OCI-LY1 (cell line): Measurements from ENCODE around the gene ORM2.
"Not testable (repeated sequence)": the region's sequence is repeated elsewhere in the genome, so short reads cannot be mapped to it uniquely, and the experiment has no call there.

Source experiments
- H2AFZ ChIP-seq: fragments of 200-600 bp; sonication (generic), shearing (Covaris generic); 2 replicates; pipeline ENCODE4 v1.6.0; 2014; ENCODE audit warnings: antibody characterized with exemption, mild to moderate bottlenecking, low read length
- H3F3A ChIP-seq: fragments of 200-600 bp; sonication (generic), shearing (Covaris generic); 2 replicates; pipeline ENCODE4 v1.6.0; 2014; ENCODE audit warnings: mild to moderate bottlenecking, antibody characterized with exemption, low read length, moderate library complexity; ENCODE audit not compliant: insufficient read depth
- H3K27ac ChIP-seq: fragments of 200-600 bp; sonication (generic); 2 replicates; pipeline ENCODE4 v1.5.1; 2014; ENCODE audit warnings: low read length, mixed run types, mild to moderate bottlenecking, low read depth; ENCODE audit not compliant: poor library complexity, severe bottlenecking
- H3K27me3 ChIP-seq: fragments of 200-600 bp; sonication (generic); 2 replicates; pipeline ENCODE4 v1.6.0; 2014; ENCODE audit warnings: antibody characterized with exemption, mild to moderate bottlenecking, low read length, moderate library complexity; ENCODE audit not compliant: insufficient read depth
- H3K36me3 ChIP-seq: fragments of 200-600 bp; sonication (generic); 2 replicates; pipeline ENCODE4 v1.6.1; 2014; ENCODE audit warnings: mild to moderate bottlenecking, antibody characterized with exemption, low read length, moderate library complexity, mixed read lengths; ENCODE audit not compliant: insufficient read depth
- H3K4me1 ChIP-seq: fragments of 200-600 bp; sonication (generic); 2 replicates; pipeline ENCODE4 v1.5.1; 2014; ENCODE audit warnings: mild to moderate bottlenecking, low read length, moderate library complexity; ENCODE audit not compliant: insufficient read depth, severe bottlenecking
- H3K4me2 ChIP-seq: fragments of 200-600 bp; sonication (generic), shearing (Covaris generic); 2 replicates; pipeline ENCODE4 v1.6.1; 2014; ENCODE audit warnings: low read length
- H3K4me3 ChIP-seq: fragments of 200-600 bp; sonication (generic); 2 replicates; pipeline ENCODE4 v1.5.1; 2014; ENCODE audit warnings: low read length, low read depth, mild to moderate bottlenecking, mixed read lengths; ENCODE audit not compliant: poor library complexity, severe bottlenecking
- H3K79me2 ChIP-seq: fragments of 200-600 bp; shearing (Covaris generic); 2 replicates; pipeline ENCODE4 v1.6.1; 2016; ENCODE audit warnings: mixed run types, low read length, mixed read lengths; ENCODE audit not compliant: insufficient read depth
- H3K9ac ChIP-seq: fragments of 200-600 bp; sonication (generic), shearing (Covaris generic); 2 replicates; pipeline ENCODE4 v1.6.1; 2014; ENCODE audit warnings: mild to moderate bottlenecking, low read length, mixed read lengths
- H3K9me2 ChIP-seq: fragments of 200-600 bp; sonication (generic), shearing (Covaris generic); 2 replicates; pipeline ENCODE4 v1.6.1; 2014; ENCODE audit warnings: low read depth, mild to moderate bottlenecking, low read length, mixed read lengths
- H3K9me3 ChIP-seq: fragments of 200-600 bp; shearing (Covaris generic); 2 replicates; pipeline ENCODE4 v1.6.1; 2014; ENCODE audit warnings: low read length, mixed read lengths
- H4K20me1 ChIP-seq: fragments of 200-600 bp; sonication (generic), shearing (Covaris generic); 2 replicates; pipeline ENCODE4 v1.6.0; 2016; ENCODE audit warnings: mild to moderate bottlenecking, low read length; ENCODE audit not compliant: insufficient read depth
- CTCF ChIP-seq: fragments of 200-600 bp; sonication (generic), shearing (Covaris generic); IDR thresholded peaks from 2 replicates; pipeline ENCODE4 v1.5.1; 2017; ENCODE audit warnings: mild to moderate bottlenecking, antibody characterized with exemption, low read length, moderate library complexity, mixed read lengths
- EZH2 ChIP-seq: fragments of 200-600 bp; sonication (generic), shearing (Covaris generic); IDR thresholded peaks from 2 replicates; pipeline ENCODE4 v1.8.0; 2017; ENCODE audit warnings: borderline replicate concordance, mixed run types, mild to moderate bottlenecking, antibody characterized with exemption, low read length, moderate library complexity, mixed read lengths

The ORM2 gene

GRCh38 chr9:114330636-114331035 lies 967 bp downstream of the ORM2 start:
- Histone ChIP-seq H3K36me3 (peaks cover 15% of the 10 kb centered on the region), H3K9me2 (no peaks in the 10 kb centered on the region), H3K27ac (no peak overlapping the region), H2AFZ (no peak overlapping the region), H4K20me1 (no peaks in the 10 kb centered on the region), H3F3A (no peaks in the 10 kb centered on the region), H3K9me3 (0 out of 2 replicates have a peak, but pooled peaks cover 3% of the 10 kb centered on the region), H3K27me3 (no peaks in the 10 kb centered on the region; the same call in 1 of the 2 replicates), H3K4me3 (no peak overlapping the region), H3K9ac (no peak overlapping the region), H3K4me1 (no peaks in the 10 kb centered on the region), H3K4me2 (no peak overlapping the region), H3K79me2 (no peaks in the 10 kb centered on the region)
- TF ChIP-seq EZH2 (no peak), CTCF (no peak)

GRCh38 chr9:114331229-114332195 lies 1.8 kb downstream of the ORM2 start:
- not testable (repeated sequence) for H4K20me1 ChIP-seq, H3K9me3 ChIP-seq, H3K4me3 ChIP-seq, H3K27ac ChIP-seq, H3K79me2 ChIP-seq, H3K9ac ChIP-seq, H3K27me3 ChIP-seq, H2AFZ ChIP-seq, H3F3A ChIP-seq, H3K4me1 ChIP-seq, H3K4me2 ChIP-seq, H3K9me2 ChIP-seq
- H3K36me3 ChIP-seq: peaks cover 24% of the 10 kb centered on the region

GRCh38 chr9:114332474-114333040 lies 2.9 kb downstream of the ORM2 start:
- H3K9me3 ChIP-seq, H3K9me2 ChIP-seq, H3K4me1 ChIP-seq, H3K27ac ChIP-seq, H3K4me2 ChIP-seq, H4K20me1 ChIP-seq, H3F3A ChIP-seq, H3K27me3 ChIP-seq, H3K79me2 ChIP-seq, H2AFZ ChIP-seq, H3K9ac ChIP-seq, H3K4me3 ChIP-seq: not testable (repeated sequence)
- peaks cover 32% of the 10 kb centered on the region for H3K36me3 ChIP-seq

- not testable (repeated sequence) for H3K4me2 ChIP-seq, H2AFZ ChIP-seq, H3K4me1 ChIP-seq
Measured at GRCh38 chr9:114333718-114334117, 4.0 kb downstream of the ORM2 start.

More at GRCh38 chr9:114333718-114334117, 4.0 kb downstream of the ORM2 start:
- H4K20me1 ChIP-seq, H3K9me2 ChIP-seq, H3K79me2 ChIP-seq, H3K27ac ChIP-seq, H3F3A ChIP-seq, H3K9me3 ChIP-seq, H3K4me3 ChIP-seq, H3K27me3 ChIP-seq, H3K9ac ChIP-seq: not testable (repeated sequence)
- peaks cover 44% of the 10 kb centered on the region for H3K36me3 ChIP-seq
